A549 (cell line): ENCODE measurements around the gene GUCY2D. TPM values are rescaled to one million over a fixed set of nuclear protein-coding genes. Genes with fewer than 3 reads are reported as not detected.
"Not testable (repeated sequence)": the region's sequence is repeated elsewhere in the genome, so short reads cannot be mapped to it uniquely, and the experiment has no call there.

Source experiments
- ATAC-seq, 2 experiments: fragments of 200-7000 bp in 1 of 2; fragments of >200 bp in 1 of 2; cut with Nextera tagmentation in 1 of 2; cut with Tn5 transposase in 1 of 2; 3 replicates each; pipeline versions ENCODE4 v1.8.0 to v1.9.1; 2018 to 2020; ENCODE audit warnings: mild to moderate bottlenecking in 1 of 2, moderate library complexity in 1 of 2
- CTCF ChIA-PET: fragments of 300-600 bp; sonication (Branson Sonifier 250); formaldehyde crosslinking; extraction: SDS; loops from one replicate; lab custom pipeline; 2021; ENCODE audit warnings: antibody characterized with exemption, inconsistent platforms; lab: Yijun Ruan, JAX
- POLR2A ChIA-PET: fragments of 350-600 bp; formaldehyde crosslinking; extraction: SDS; loops from one replicate; lab custom pipeline; 2021; ENCODE audit warnings: antibody characterized with exemption, inconsistent platforms; lab: Yijun Ruan, JAX
- DNase-seq, 2 experiments: peaks; one replicate each; pipeline versions ENCODE4 v3.0.0 to v3.0.0-alpha.2; 2011 to 2016; ENCODE audit warnings: low read depth in 1 of 2, low spot score in 1 of 2
- FAIRE-seq: peaks from 2 replicates; lab custom pipeline; 2011; peaks lifted over from hg19 to GRCh38; lab: Jason Lieb, UNC
- H3K27ac ChIP-seq, 2 experiments: fragments of >200 bp; sonication (Bioruptor Twin); formaldehyde crosslinking; 3 replicates each; pipeline ENCODE4 v1.5.1; 2016 to 2017
- H3K4me1 ChIP-seq: fragments of >200 bp; sonication (Bioruptor Twin); formaldehyde crosslinking; 3 replicates; pipeline ENCODE4 v1.6.1; 2016
- H3K4me2 ChIP-seq: fragments of >200 bp; sonication (Bioruptor Twin); formaldehyde crosslinking; 3 replicates; pipeline ENCODE4 v1.6.1; 2016
- H3K4me3 ChIP-seq: fragments of >200 bp; sonication (Bioruptor Twin); formaldehyde crosslinking; 3 replicates; pipeline ENCODE4 v1.5.1; 2016
- H3K9me3 ChIP-seq: fragments of >200 bp; sonication (Bioruptor Twin); formaldehyde crosslinking; 3 replicates; pipeline ENCODE4 v1.6.1; 2016
- BHLHE40 ChIP-seq: IDR thresholded peaks from 2 replicates; pipeline ENCODE4 v1.6.1; 2012; ENCODE audit warnings: low read depth, low read length, inconsistent platforms
- CBX8 ChIP-seq: fragments of 200-600 bp; sonication (generic); IDR thresholded peaks from 2 replicates; pipeline ENCODE4 v1.6.1; 2016
- MYC ChIP-seq: IDR thresholded peaks from 2 replicates; pipeline ENCODE4 v1.6.1; 2012; ENCODE audit warnings: mild to moderate bottlenecking, inconsistent platforms, low read length, improper control_type of control experiment, borderline replicate concordance
- NFE2L2 ChIP-seq: fragments of 150-350 bp; conservative IDR thresholded peaks from 2 replicates; pipeline ENCODE4 v1.6.1; 2014; ENCODE audit warnings: low read length
- PBX3 ChIP-seq: IDR thresholded peaks from 2 replicates; pipeline ENCODE4 v1.6.1; 2012
- POLR2A ChIP-seq: IDR thresholded peaks from 2 replicates; pipeline ENCODE4 v1.6.1; 2012; ENCODE audit warnings: mild to moderate bottlenecking, low read length
- POLR2AphosphoS2 ChIP-seq: conservative IDR thresholded peaks from 2 replicates; pipeline ENCODE4 v1.6.1; 2012; ENCODE audit warnings: low read length, improper control_type of control experiment, inconsistent platforms
- SREBF2 ChIP-seq: fragments of 450-650 bp; IDR thresholded peaks from 2 replicates; pipeline ENCODE4 v1.6.1; 2014; ENCODE audit warnings: mild to moderate bottlenecking, moderate library complexity
- ZNF302 ChIP-seq: fragments of 250-450 bp; sonication (Bioruptor Pico); IDR thresholded peaks from 2 replicates; pipeline ENCODE4 v1.9.0; 2021; ENCODE audit warnings: inconsistent platforms, mild to moderate bottlenecking, moderate library complexity
- ZSCAN20 ChIP-seq: fragments of 250-450 bp; sonication (Bioruptor Pico); IDR thresholded peaks from 2 replicates; pipeline ENCODE4 v1.8.0; 2022; ENCODE audit warnings: mild to moderate bottlenecking, moderate library complexity
- WGBS: methylation state at CpG from one replicate; pipeline ENCODE4 v1.1.6; 2017; ENCODE audit errors: missing lambda C conversion rate; 5-methylcytosine and 5-hydroxymethylcytosine counted together
- polyA plus RNA-seq, 4 experiments: library from polyadenylated mRNA; depleted of rRNA in 3 of 4; stranded (reverse); fragments of >200 nt; fragmentation: RNase III in 1 of 4; extraction: RNeasy Plus Mini Kit Qiagen cat#74134 plus additional on column Dnase treatment in 1 of 4; gene quantifications; 2 replicates in 3 of 4; 3 replicates in 1 of 4; pipeline ENCODE4 v1.2.3, GENCODE V29; 2011 to 2017
- TF ChIP-seq, protein P1 (sequence below): fragments of 200-600 bp; sonication (generic); IDR thresholded peaks from 2 replicates; pipeline ENCODE4 v1.6.1; 2016; ENCODE audit warnings: antibody characterized with exemption, mild to moderate bottlenecking, moderate library complexity

GUCY2D gene
- polyA plus RNA-seq, 2 of the 4 experiments (the other 2 are of a cell fraction), result 0.14 TPM; not detected in 1

GRCh38 chr17:8020776-8021564 lies 18.6 kb downstream of the GUCY2D start:
- CTCF ChIA-PET, result interaction anchor here (0.7 to 13.5 kb wide), 13 partner anchors 8 to 278 kb away, joined by 3 to 148 read pairs (median 7); partner anchors contain the start of genes GUCY2D and RNF227

DNA sequence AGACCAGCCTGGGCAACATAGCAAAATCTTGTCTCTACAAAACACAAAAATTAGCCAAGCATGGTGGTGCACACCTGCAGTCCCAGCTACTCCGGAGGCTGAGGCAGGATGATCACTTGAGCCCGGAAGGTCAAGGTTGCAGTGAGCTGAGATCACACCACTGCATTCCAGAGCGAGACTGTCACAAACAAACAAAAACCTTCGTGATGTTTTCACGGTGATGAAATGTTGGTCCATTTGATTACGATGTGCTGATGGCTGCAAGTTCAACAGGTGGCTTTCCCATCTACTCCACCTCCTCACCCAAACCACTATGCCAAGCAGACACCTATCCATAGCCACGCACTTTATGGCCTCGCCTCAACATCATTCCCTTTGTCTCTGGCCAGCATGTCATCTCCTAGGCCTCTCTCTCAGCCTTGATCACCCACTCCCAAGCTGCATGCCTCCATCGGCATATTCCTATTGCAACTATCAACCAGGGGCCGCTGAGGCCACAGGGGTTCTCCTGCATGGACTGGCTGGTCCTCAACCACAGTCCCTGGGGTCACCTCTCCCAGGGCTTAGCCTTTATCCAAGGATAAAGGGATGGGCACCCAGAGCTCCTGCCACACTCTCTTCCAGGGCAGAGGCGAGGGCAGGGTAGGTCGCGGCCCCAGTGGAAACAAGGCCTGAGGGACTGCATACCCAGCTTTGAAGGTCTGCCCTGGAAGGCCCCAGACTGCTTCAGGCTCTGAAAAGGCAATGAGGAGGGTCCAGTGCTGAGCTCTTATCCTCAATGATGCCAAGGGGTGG lies 19.3 kb downstream of the GUCY2D start:
- Histone ChIP-seq H3K4me3 (no peak overlapping the region), H3K27ac (no peak overlapping the region), H3K4me2 (no peak overlapping the region), H3K4me1 (peaks cover 4% of the 10 kb centered on the region; the same call in 1 of the 3 replicates), H3K9me3 (no peaks in the 10 kb centered on the region)
- POLR2A ChIA-PET, result no interaction called here
- FAIRE-seq (no peak), DNase-seq (no peak), ATAC-seq (no peak)
- CTCF ChIA-PET, result interaction anchor here (0.5 to 13.5 kb wide), 19 partner anchors 7 to 278 kb away, joined by 3 to 148 read pairs (median 5); partner anchors contain the start of genes GUCY2D and RNF227
- TF ChIP-seq POLR2A, result no peak
- no peak for TF ChIP-seq ZSCAN20
- TF ChIP-seq NFE2L2, result no peak
- 74% methylated on average over 13 of the region's 13 CpGs for WGBS

More at GRCh38 chr17:8020776-8021564, 18.6 kb downstream of the GUCY2D start:
- H3K9me3 ChIP-seq, result no peaks in the 10 kb centered on the region
- FAIRE-seq (no peak), ATAC-seq (no peak), DNase-seq (no peak)
- H3K4me1 ChIP-seq, result peaks cover 5% of the 10 kb centered on the region; the same call in 1 of the 3 replicates
- 89% methylated on average over 9 of the region's 9 CpGs for WGBS
- H3K4me2 ChIP-seq, result no peak overlapping the region
- TF ChIP-seq ZNF302 (CRISPR knock-in tag), result no peak
- POLR2A ChIA-PET, result interaction anchor here (0.8 kb wide), 1 partner anchor 617 kb away, joined by 4 read pairs; the partner anchor contains the start of gene TMEM256
- H3K27ac ChIP-seq, result no peak overlapping the region
- H3K4me3 ChIP-seq, result no peak overlapping the region

DNA sequence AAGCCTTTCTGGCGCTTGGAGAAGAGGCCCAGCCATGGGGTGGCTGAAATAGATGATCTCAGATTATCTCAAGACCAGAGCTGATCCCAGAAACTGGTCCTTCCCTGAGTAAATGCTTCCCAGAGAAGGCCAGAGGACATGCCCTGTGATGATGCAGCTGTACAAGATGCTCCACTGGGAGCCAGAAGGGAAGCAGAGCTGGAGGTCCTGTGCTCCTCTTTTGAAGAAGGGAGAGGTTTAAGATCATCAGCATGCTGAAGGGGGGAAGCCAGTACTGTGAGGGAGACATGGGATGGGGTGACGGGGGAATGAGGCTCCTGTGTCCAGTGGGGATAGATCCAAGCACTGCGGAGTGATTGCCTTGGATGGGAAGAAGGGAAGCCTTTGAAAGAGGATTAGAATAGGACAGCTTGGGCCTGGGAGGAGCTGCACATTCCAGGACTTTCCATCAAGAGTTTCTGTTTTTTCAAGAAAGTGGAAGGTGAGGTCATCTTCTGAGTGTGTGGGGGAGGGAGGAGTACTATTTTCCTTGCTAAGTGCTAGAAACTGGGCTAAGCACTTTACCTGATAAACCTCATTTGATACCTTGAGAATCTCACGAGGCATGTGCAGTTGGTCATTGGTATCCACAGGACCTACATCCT lies 20.1 kb downstream of the GUCY2D start:
- no peak for TF ChIP-seq MYC
- TF ChIP-seq, protein P1, sequence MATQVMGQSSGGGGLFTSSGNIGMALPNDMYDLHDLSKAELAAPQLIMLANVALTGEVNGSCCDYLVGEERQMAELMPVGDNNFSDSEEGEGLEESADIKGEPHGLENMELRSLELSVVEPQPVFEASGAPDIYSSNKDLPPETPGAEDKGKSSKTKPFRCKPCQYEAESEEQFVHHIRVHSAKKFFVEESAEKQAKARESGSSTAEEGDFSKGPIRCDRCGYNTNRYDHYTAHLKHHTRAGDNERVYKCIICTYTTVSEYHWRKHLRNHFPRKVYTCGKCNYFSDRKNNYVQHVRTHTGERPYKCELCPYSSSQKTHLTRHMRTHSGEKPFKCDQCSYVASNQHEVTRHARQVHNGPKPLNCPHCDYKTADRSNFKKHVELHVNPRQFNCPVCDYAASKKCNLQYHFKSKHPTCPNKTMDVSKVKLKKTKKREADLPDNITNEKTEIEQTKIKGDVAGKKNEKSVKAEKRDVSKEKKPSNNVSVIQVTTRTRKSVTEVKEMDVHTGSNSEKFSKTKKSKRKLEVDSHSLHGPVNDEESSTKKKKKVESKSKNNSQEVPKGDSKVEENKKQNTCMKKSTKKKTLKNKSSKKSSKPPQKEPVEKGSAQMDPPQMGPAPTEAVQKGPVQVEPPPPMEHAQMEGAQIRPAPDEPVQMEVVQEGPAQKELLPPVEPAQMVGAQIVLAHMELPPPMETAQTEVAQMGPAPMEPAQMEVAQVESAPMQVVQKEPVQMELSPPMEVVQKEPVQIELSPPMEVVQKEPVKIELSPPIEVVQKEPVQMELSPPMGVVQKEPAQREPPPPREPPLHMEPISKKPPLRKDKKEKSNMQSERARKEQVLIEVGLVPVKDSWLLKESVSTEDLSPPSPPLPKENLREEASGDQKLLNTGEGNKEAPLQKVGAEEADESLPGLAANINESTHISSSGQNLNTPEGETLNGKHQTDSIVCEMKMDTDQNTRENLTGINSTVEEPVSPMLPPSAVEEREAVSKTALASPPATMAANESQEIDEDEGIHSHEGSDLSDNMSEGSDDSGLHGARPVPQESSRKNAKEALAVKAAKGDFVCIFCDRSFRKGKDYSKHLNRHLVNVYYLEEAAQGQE, result no peak
- no peak for TF ChIP-seq SREBF2
- TF ChIP-seq BHLHE40, result no peak
- no peak for TF ChIP-seq POLR2AphosphoS2
- TF ChIP-seq CBX8, result no peak
- TF ChIP-seq PBX3, result no peak
- Histone ChIP-seq H3K4me3 (no peak overlapping the region), H3K4me1 (no peaks in the 10 kb centered on the region), H3K9me3 (no peaks in the 10 kb centered on the region), H3K27ac (no peak overlapping the region), H3K4me2 (no peak overlapping the region)
- no peak for ATAC-seq
- 80% methylated on average over 4 of the region's 4 CpGs for WGBS
- ChIA-PET POLR2A (no interaction called here), CTCF (interaction anchor here (0.5 to 13.5 kb wide), 13 partner anchors 9 to 279 kb away, joined by 3 to 148 read pairs (median 5); no protein-coding TSS in a partner anchor)
- DNase-seq, result no peak
- FAIRE-seq, result no peak

GRCh38 chr17:8024161-8024560 lies 21.7 kb downstream of the GUCY2D start:
- FAIRE-seq, ATAC-seq, H3K9me3 ChIP-seq, H3K4me2 ChIP-seq, H3K4me1 ChIP-seq, H3K4me3 ChIP-seq, DNase-seq, POLR2A ChIA-PET, H3K27ac ChIP-seq: not testable (repeated sequence)
- CTCF ChIA-PET, result interaction anchor here (0.9 to 13.5 kb wide), 9 partner anchors 7 to 92 kb away, joined by 3 to 148 read pairs (median 4); no protein-coding TSS in a partner anchor
- WGBS, result 88% methylated on average over 6 of the region's 6 CpGs
